ENCODE data around the gene NADSYN1.

Gene NADSYN1

DNA sequence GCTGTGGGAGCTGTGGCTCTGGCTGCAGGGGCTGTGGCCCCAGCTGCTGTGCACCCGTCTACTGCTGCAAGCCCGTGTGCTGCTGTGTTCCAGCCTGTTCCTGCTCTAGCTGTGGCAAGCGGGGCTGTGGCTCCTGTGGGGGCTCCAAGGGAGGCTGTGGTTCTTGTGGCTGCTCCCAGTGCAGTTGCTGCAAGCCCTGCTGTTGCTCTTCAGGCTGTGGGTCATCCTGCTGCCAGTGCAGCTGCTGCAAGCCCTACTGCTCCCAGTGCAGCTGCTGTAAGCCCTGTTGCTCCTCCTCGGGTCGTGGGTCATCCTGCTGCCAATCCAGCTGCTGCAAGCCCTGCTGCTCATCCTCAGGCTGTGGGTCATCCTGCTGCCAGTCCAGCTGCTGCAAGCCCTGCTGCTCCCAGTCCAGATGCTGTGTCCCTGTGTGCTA lies 95.7 kb downstream of the NADSYN1 start:
- DNase-seq (ENCODE audit: low read depth in 3 of 3) = no peak
